ENCODE data around the gene KDM4B. TPM values are rescaled to one million over a fixed set of nuclear protein-coding genes. Genes with fewer than 3 reads are reported as not detected.

KDM4B gene
- total and polyA plus RNA-seq, 2 of the 8 experiments (the other 6 are each of a cell fraction or from before 2014, with no cell fraction given): 12.0 to 31.9 TPM

DNA sequence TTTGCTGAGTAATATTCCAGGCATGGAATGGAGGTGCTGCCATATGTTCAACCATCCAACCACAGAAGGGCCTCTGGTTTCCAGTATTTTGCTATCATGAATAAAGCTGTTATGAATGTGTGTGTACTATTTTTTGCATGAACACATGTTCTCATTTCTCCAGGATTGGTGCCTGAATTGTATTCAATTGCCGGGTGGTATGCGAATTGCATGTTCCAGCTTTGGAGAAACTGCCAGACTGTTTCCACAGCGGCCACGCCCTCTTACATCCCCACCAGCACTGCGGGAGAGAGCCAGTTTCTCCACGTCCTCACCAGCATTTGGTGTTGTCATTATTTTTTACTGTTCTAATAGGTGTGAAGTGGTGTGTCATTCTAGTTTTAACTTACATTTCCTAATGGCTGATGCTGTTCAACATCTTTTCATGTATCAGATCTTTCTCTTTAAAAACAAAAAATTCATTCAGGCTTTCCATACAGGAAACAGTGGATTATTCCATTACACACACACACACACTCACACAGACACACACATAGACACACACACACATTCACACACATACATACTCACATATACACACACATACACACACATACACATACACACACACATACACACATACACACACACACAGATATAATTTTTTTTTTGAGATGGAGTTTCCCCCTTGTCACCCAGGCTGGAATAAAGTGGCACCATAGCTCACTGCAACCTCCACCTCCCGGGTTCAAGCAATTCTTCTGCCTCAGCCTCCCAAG, 217.6 kb downstream of the KDM4B start:
- Histone ChIP-seq H3K56ac (replicated peaks; ENCODE audit: insufficient read length, low read depth, low read length) (no peak overlapping the region), H2AFZ (ENCODE audit: low read length) (no peak overlapping the region), H3K23ac (ENCODE audit: insufficient read length) (no peak overlapping the region), H2BK20ac (ENCODE audit: low read length) (no peak overlapping the region), H3K27ac (ENCODE audit: low read depth, low read length) (no peak overlapping the region), H3K23me2 (ENCODE audit: low read depth, low read length) (peaks cover 4% of the 10 kb centered on the region; the same call in 1 of the 2 replicates), H2BK15ac (ENCODE audit: low read length) (no peak overlapping the region), H3K79me1 (ENCODE audit: low read depth, low read length) (no peaks in the 10 kb centered on the region), H3K36me3 (ENCODE audit: control insufficient read depth in 2 of 4, insufficient read depth in 4 of 4, low read length in 3 of 4) (no peaks in the 10 kb centered on the region), H3K4me2 (ENCODE audit: insufficient read depth in 1 of 2, low read depth in 2 of 2, low read length in 2 of 2) (no peak overlapping the region), H2AK5ac (ENCODE audit: low read depth, low read length) (no peak overlapping the region), H3K4me1 (replicated peaks in 1 of 4; ENCODE audit: control insufficient read depth in 3 of 4, insufficient read depth in 4 of 4, low read length in 3 of 4) (no peaks in the 10 kb centered on the region), H4K20me1 (replicated peaks in 1 of 2; ENCODE audit: control insufficient read depth in 1 of 2, insufficient read depth in 2 of 2, low read length in 2 of 2) (peaks cover 0 to 1% of the 10 kb centered on the region in 2 experiments), H3K4ac (replicated peaks; ENCODE audit: insufficient read length, low read depth, low read length) (no peak overlapping the region), H3K9ac (replicated peaks in 1 of 4; ENCODE audit: extremely low read depth in 1 of 4, low read depth in 3 of 4, low read length in 3 of 4) (no peak overlapping the region), H3K79me2 (ENCODE audit: control insufficient read depth in 1 of 2, insufficient read depth in 2 of 2, low read length in 2 of 2) (no peaks in the 10 kb centered on the region), H3K9me3 (ENCODE audit: insufficient read depth in 2 of 2, low read depth in 1 of 2, low read length in 1 of 2) (no peaks in the 10 kb centered on the region; a peak in 1 of 4 replicates), H3K14ac (ENCODE audit: insufficient read length) (no peak overlapping the region), H3K27me3 (replicated peaks in 1 of 4; ENCODE audit: control insufficient read depth in 3 of 4, extremely low read depth in 1 of 4, insufficient read depth in 3 of 4, low read length in 3 of 4) (no peaks in the 10 kb centered on the region), H4K91ac (replicated peaks; ENCODE audit: insufficient read length, low read length) (no peak overlapping the region), H2BK5ac (ENCODE audit: low read depth, low read length) (no peak overlapping the region), H2BK12ac (ENCODE audit: low read depth, low read length) (no peak overlapping the region), H2BK120ac (replicated peaks; ENCODE audit: low read depth, low read length) (no peak overlapping the region), H4K5ac (ENCODE audit: insufficient read length, low read depth, low read length) (no peak overlapping the region), H3K4me3 (ENCODE audit: extremely low read depth in 1 of 4, insufficient read depth in 2 of 4, low read depth in 3 of 4, low read length in 4 of 4) (no peak overlapping the region), H4K8ac (ENCODE audit: extremely low read depth, insufficient read depth, low read length) (no peak overlapping the region), H3K18ac (ENCODE audit: extremely low read depth, low read length) (no peak overlapping the region)
- no peak for DNase-seq (ENCODE audit: low read depth in 1 of 2, low spot score in 2 of 2)
- no peak for FAIRE-seq
- CTCF ChIA-PET (ENCODE audit: partially characterized antibody): interaction anchor here (0.6 to 1.9 kb wide), 6 partner anchors 8 to 138 kb away, joined by 3 to 6 read pairs (median 5); no protein-coding TSS in a partner anchor
- POLR2A ChIA-PET (ENCODE audit: partially characterized antibody): no interaction called here
- whole genome bisulfite sequencing, 2 experiments (ENCODE audit: extremely low coverage in 1 of 2, insufficient coverage in 1 of 2, insufficient read length in 1 of 2, insufficient replicate concordance in 2 of 2, low coverage in 1 of 2, low lambda C conversion rate in 2 of 2, missing lambda C conversion rate in 1 of 2): 83% methylated on average over 7 of the region's 7 CpGs; no CpG with 5 or more reads in 1 of the 2 experiments
- TF ChIP-seq SIN3A (conservative IDR thresholded peaks at IDR 0.05 in 1 of 2, IDR thresholded peaks at IDR 0.05 in 1 of 2; ENCODE audit: low read depth in 1 of 2, low read length in 2 of 2): no peak
- TF ChIP-seq JUND (IDR thresholded peaks at IDR 0.05; ENCODE audit: low read length): no peak
- TF ChIP-seq, protein P1, sequence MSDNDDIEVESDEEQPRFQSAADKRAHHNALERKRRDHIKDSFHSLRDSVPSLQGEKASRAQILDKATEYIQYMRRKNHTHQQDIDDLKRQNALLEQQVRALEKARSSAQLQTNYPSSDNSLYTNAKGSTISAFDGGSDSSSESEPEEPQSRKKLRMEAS (IDR thresholded peaks at IDR 0.05): no peak
- no peak for TF ChIP-seq USF2 (IDR thresholded peaks at IDR 0.05; ENCODE audit: low read length)
- no peak for TF ChIP-seq SP2 (IDR thresholded peaks at IDR 0.05; ENCODE audit: low read length)
- TF ChIP-seq SRF (IDR thresholded peaks at IDR 0.05; ENCODE audit: low read depth, low read length): no peak
- no peak for TF ChIP-seq CBX8 (IDR thresholded peaks at IDR 0.05; ENCODE audit: borderline replicate concordance, low read depth, low read length)
- no peak for TF ChIP-seq JUN (IDR thresholded peaks at IDR 0.05; ENCODE audit: low read depth, low read length)
- no peak for TF ChIP-seq CREB1 (IDR thresholded peaks at IDR 0.05)
- TF ChIP-seq, protein P2, sequence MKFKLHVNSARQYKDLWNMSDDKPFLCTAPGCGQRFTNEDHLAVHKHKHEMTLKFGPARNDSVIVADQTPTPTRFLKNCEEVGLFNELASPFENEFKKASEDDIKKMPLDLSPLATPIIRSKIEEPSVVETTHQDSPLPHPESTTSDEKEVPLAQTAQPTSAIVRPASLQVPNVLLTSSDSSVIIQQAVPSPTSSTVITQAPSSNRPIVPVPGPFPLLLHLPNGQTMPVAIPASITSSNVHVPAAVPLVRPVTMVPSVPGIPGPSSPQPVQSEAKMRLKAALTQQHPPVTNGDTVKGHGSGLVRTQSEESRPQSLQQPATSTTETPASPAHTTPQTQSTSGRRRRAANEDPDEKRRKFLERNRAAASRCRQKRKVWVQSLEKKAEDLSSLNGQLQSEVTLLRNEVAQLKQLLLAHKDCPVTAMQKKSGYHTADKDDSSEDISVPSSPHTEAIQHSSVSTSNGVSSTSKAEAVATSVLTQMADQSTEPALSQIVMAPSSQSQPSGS (IDR thresholded peaks at IDR 0.05; ENCODE audit: low read length): no peak
